HEK293T (cell line): ENCODE measurements around the gene RGS10.

ENCODE experiments used
- ELF4 ChIP-seq: fragments of 450-650 bp; IDR thresholded peaks from 2 replicates; pipeline ENCODE4 v1.6.1; 2017; ENCODE audit warnings: antibody characterized with exemption
- FOXA1 ChIP-seq: fragments of 450-650 bp; IDR thresholded peaks from 2 replicates; pipeline ENCODE4 v1.6.1; 2016; ENCODE audit warnings: mild to moderate bottlenecking
- HDGF ChIP-seq: fragments of 450-650 bp; IDR thresholded peaks from 2 replicates; pipeline ENCODE4 v1.6.1; 2017; ENCODE audit warnings: antibody characterized with exemption, borderline replicate concordance

- TF ChIP-seq FOXA1 (no peak), ELF4 (no peak), HDGF (no peak)
Observed at GRCh38 chr10:119531067-119531466, 11.5 kb downstream of the RGS10 start.
